Panc1 (cell line): ENCODE results near the gene SPATA16.

ENCODE experiments used
- POLR2AphosphoS5 ChIP-seq: IDR thresholded peaks from 2 replicates; pipeline ENCODE4 v1.6.1; 2012; ENCODE audit warnings: mild to moderate bottlenecking, low read depth, low read length, moderate library complexity
- TF ChIP-seq, protein P1 (sequence below): fragments of 450-650 bp; IDR thresholded peaks from 2 replicates; pipeline ENCODE4 v1.5.1; 2017; ENCODE audit warnings: mild to moderate bottlenecking

DNA sequence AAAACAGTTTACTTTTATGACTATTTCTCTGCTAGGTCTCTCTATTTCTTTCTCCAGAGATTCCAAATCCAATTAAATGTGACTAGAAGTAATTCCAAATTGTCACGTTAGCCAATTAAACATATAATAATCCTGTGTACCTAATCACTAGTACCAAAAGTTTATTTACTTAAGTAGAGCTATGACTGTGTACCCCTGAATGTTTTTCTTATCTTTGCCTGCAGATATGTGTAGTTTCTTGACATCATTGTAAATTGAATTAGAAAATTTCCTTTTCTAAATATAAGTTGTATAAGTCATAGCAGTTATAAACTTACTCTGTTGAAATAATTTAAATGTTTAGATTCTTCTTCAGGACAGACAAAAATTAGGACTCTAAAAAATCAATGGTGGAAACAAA is 163.3 kb downstream of the SPATA16 start:
- TF ChIP-seq, protein P1, sequence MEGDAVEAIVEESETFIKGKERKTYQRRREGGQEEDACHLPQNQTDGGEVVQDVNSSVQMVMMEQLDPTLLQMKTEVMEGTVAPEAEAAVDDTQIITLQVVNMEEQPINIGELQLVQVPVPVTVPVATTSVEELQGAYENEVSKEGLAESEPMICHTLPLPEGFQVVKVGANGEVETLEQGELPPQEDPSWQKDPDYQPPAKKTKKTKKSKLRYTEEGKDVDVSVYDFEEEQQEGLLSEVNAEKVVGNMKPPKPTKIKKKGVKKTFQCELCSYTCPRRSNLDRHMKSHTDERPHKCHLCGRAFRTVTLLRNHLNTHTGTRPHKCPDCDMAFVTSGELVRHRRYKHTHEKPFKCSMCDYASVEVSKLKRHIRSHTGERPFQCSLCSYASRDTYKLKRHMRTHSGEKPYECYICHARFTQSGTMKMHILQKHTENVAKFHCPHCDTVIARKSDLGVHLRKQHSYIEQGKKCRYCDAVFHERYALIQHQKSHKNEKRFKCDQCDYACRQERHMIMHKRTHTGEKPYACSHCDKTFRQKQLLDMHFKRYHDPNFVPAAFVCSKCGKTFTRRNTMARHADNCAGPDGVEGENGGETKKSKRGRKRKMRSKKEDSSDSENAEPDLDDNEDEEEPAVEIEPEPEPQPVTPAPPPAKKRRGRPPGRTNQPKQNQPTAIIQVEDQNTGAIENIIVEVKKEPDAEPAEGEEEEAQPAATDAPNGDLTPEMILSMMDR = no peak
- TF ChIP-seq POLR2AphosphoS5 = no peak
